A673 (cell line): Measurements from ENCODE around the gene CTU1. TPM values are rescaled to one million over a fixed set of nuclear protein-coding genes. Genes with fewer than 3 reads are reported as not detected.

Source experiments
- BruUV-seq: library from RNA; stranded (reverse); fragments of 400-500 nt; replicated peaks from 2 replicates; lab custom pipeline; 2021; lab: Mats Ljungman, UMichigan
- CTCF ChIA-PET: fragments of 300-600 bp; sonication (Branson Sonifier 250); formaldehyde crosslinking; loops from one replicate; lab custom pipeline; 2022; ENCODE audit warnings: antibody characterized with exemption; lab: Charles Lee
- POLR2A ChIA-PET: fragments of 300-600 bp; sonication (Branson Sonifier 250); formaldehyde crosslinking; loops from one replicate; lab custom pipeline; 2022; ENCODE audit warnings: antibody characterized with exemption; ENCODE audit not compliant: low non-redundant PET; lab: Charles Lee
- DNase-seq: peaks from one replicate; pipeline ENCODE4 v3.0.0-alpha.2; 2015; ENCODE audit warnings: low spot score
- H3K27ac ChIP-seq: fragments of 200-600 bp; sonication (generic); 2 replicates; pipeline ENCODE4 v1.5.1; 2016; ENCODE audit warnings: mixed run types, low read depth, mild to moderate bottlenecking, mixed read lengths, antibody characterized with exemption, low read length; ENCODE audit not compliant: poor library complexity, severe bottlenecking
- H3K27me3 ChIP-seq: fragments of 200-600 bp; sonication (generic); replicated peaks from 2 replicates; pipeline ENCODE4 v1.6.1; 2017; ENCODE audit warnings: mixed run types, low read depth, mild to moderate bottlenecking, mixed read lengths, antibody characterized with exemption, low read length; ENCODE audit not compliant: insufficient read depth, poor library complexity
- H3K36me3 ChIP-seq: fragments of 200-600 bp; sonication (generic); 2 replicates; pipeline ENCODE4 v1.6.1; 2016; ENCODE audit warnings: mixed run types, mild to moderate bottlenecking, mixed read lengths, antibody characterized with exemption, low read length; ENCODE audit not compliant: insufficient read depth, poor library complexity, severe bottlenecking
- H3K4me1 ChIP-seq: fragments of 200-600 bp; sonication (generic); 2 replicates; pipeline ENCODE4 v1.6.1; 2017; ENCODE audit warnings: mixed run types, mild to moderate bottlenecking, mixed read lengths, antibody characterized with exemption, low read length; ENCODE audit not compliant: insufficient read depth, poor library complexity, severe bottlenecking
- H3K4me3 ChIP-seq: fragments of 200-600 bp; sonication (generic); 2 replicates; pipeline ENCODE4 v1.5.1; 2016; ENCODE audit warnings: low read depth, mixed run types, mild to moderate bottlenecking, mixed read lengths, low read length; ENCODE audit not compliant: poor library complexity, severe bottlenecking
- H3K9me3 ChIP-seq: fragments of 200-600 bp; sonication (generic); 2 replicates; pipeline ENCODE4 v1.6.1; 2016; ENCODE audit warnings: mixed run types, low read depth, mild to moderate bottlenecking, mixed read lengths, antibody characterized with exemption, low read length; ENCODE audit not compliant: poor library complexity, severe bottlenecking
- EZH2 ChIP-seq: fragments of 200-600 bp; sonication (generic); IDR thresholded peaks from 2 replicates; pipeline ENCODE4 v1.6.1; 2017; ENCODE audit warnings: borderline replicate concordance, low read depth, mild to moderate bottlenecking, mixed read lengths, antibody characterized with exemption, low read length; ENCODE audit not compliant: poor library complexity, severe bottlenecking
- intact Hi-C: fragments of 100-400 bp; cut with micrococcal nuclease; formaldehyde crosslinking; loops from one replicate; pipeline ENCODE4 v1.10.0; 2022; ENCODE audit not compliant: unreplicated experiment
- total RNA-seq: library from RNA; stranded (reverse); gene quantifications from 2 replicates; pipeline ENCODE4 v1.2.3, GENCODE V29; 2021
- TF ChIP-seq, protein P1 (sequence below): fragments of 300-800, 200-600 bp; sonication (generic); conservative IDR thresholded peaks from 2 replicates; pipeline ENCODE4 v1.5.1; 2017; ENCODE audit warnings: low read depth, mild to moderate bottlenecking, antibody characterized with exemption, low read length, moderate library complexity, mixed read lengths

CTU1 gene
- total RNA-seq, 1 experiment from 2014 or later, result 13.4 TPM

DNA sequence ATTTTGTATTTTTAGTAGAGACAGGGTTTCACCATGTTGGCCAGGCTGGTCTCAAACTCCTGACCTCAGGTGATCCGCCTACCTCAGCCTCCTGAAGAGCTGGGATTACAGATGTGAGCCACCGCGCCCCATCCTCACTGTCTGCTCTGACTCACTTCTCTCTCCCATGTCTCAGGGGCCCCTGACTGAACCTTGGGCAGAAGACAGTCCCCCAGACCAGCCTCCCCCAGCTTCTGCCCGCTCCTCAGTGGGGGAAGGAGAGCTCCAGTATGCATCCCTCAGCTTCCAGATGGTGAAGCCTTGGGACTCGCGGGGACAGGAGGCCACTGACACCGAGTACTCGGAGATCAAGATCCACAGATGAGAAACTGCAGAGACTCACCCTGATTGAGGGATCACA, 21.5 kb upstream of the CTU1 start:
- no peak for DNase-seq
- no peaks in the 10 kb centered on the region for H3K4me1 ChIP-seq
- intact Hi-C loops, result no loop called here
- no TSS peak for BruUV-seq
- H3K9me3 ChIP-seq, result no peaks in the 10 kb centered on the region
- H3K27me3 ChIP-seq, result peaks cover 11% of the 10 kb centered on the region
- no peak overlapping the region for H3K4me3 ChIP-seq
- H3K27ac ChIP-seq, result no peak overlapping the region
- H3K36me3 ChIP-seq, result no peaks in the 10 kb centered on the region
- ChIA-PET POLR2A (no interaction called here), CTCF (no interaction called here)
- no peak for TF ChIP-seq EZH2
- TF ChIP-seq, protein P1, sequence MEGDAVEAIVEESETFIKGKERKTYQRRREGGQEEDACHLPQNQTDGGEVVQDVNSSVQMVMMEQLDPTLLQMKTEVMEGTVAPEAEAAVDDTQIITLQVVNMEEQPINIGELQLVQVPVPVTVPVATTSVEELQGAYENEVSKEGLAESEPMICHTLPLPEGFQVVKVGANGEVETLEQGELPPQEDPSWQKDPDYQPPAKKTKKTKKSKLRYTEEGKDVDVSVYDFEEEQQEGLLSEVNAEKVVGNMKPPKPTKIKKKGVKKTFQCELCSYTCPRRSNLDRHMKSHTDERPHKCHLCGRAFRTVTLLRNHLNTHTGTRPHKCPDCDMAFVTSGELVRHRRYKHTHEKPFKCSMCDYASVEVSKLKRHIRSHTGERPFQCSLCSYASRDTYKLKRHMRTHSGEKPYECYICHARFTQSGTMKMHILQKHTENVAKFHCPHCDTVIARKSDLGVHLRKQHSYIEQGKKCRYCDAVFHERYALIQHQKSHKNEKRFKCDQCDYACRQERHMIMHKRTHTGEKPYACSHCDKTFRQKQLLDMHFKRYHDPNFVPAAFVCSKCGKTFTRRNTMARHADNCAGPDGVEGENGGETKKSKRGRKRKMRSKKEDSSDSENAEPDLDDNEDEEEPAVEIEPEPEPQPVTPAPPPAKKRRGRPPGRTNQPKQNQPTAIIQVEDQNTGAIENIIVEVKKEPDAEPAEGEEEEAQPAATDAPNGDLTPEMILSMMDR, result no peak

DNA sequence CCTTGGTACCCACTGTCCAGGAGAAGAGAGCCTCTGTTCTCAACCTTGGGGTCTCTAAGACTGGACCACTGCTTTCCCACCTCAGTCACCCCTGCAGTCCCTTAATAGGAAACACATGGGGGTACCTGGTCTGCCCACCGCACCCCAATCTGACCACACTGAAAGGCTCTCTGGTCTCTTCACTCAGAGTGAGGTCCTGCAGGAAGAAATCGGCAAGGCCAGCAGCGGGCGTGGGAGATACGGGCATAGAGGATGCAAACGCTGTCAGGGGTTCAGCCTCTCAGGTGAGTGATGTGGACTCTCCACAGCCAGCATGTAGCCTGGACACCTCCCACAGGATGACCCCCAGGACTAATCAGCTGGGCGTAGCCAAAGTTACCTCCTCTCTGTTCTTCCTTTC, 20.0 kb upstream of the CTU1 start:
- DNase-seq, result no peak
- no peaks in the 10 kb centered on the region for H3K4me1 ChIP-seq
- H3K27me3 ChIP-seq, result peaks cover 11% of the 10 kb centered on the region
- BruUV-seq, result no TSS peak
- ChIA-PET POLR2A (no interaction called here), CTCF (interaction anchor here (0.7 kb wide), 1 partner anchor 8 kb away, joined by 3 read pairs; no protein-coding TSS in a partner anchor)
- H3K36me3 ChIP-seq, result no peaks in the 10 kb centered on the region
- intact Hi-C loops, result no loop called here
- no peaks in the 10 kb centered on the region for H3K9me3 ChIP-seq
- H3K4me3 ChIP-seq, result no peak overlapping the region
- TF ChIP-seq, protein P1, result no peak
- TF ChIP-seq EZH2, result no peak
- H3K27ac ChIP-seq, result no peak overlapping the region

DNA sequence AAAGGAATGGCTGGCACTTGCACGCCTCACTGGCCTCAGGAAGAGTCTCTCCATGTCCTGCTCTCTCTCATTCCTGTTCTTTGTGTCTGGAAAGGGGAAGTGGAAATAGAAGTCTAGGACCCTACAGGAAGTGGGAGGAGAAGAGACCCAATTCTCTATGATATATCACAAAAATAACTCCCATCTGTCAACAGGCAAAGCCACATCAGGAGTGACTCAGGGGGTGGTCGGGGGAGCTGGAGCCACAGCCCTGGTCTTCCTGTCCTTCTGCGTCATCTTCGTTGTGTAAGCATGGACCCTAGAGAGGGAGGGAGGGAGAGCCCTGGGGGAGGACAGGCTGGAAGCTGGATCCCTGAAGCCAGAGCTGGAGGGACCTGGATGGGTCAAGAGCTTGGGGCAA, 19.5 kb upstream of the CTU1 start:
- no peak for TF ChIP-seq EZH2
- TF ChIP-seq, protein P1, result no peak
- Histone ChIP-seq H3K27me3 (peaks cover 11% of the 10 kb centered on the region), H3K4me1 (no peaks in the 10 kb centered on the region), H3K27ac (no peak overlapping the region), H3K36me3 (no peaks in the 10 kb centered on the region), H3K4me3 (no peak overlapping the region), H3K9me3 (no peaks in the 10 kb centered on the region)
- CTCF ChIA-PET, result interaction anchor here (0.7 kb wide), 1 partner anchor 8 kb away, joined by 3 read pairs; no protein-coding TSS in a partner anchor
- POLR2A ChIA-PET, result no interaction called here
- no peak for DNase-seq
- BruUV-seq, result no TSS peak
- intact Hi-C loops, result no loop called here
